Activated CD4-positive, alpha-beta memory T cell treated with anti-CD3 and anti-CD28 coated beads for 36 hours (primary cell): ENCODE measurements around the gene ASF1B. TPM values are rescaled to one million over a fixed set of nuclear protein-coding genes. Genes with fewer than 3 reads are reported as not detected.
A peak's percentile ranks its signal among the peaks of the same experiment; 100 is the strongest.

Source experiments
- CTCF ChIA-PET: fragments of 350-600 bp; sonication (Branson Sonifier 250); formaldehyde crosslinking; loops from one replicate; lab custom pipeline; 2021; ENCODE audit warnings: antibody characterized with exemption, inconsistent platforms; lab: Charles Lee
- POLR2A ChIA-PET: fragments of 350-600 bp; sonication (Branson Sonifier 250); formaldehyde crosslinking; loops from one replicate; lab custom pipeline; 2021; ENCODE audit warnings: antibody characterized with exemption; lab: Charles Lee
- DNase-seq: peaks from one replicate; pipeline ENCODE4 v3.0.0-alpha.2; 2020
- H3K27ac Mint-ChIP-seq: one replicate; pipeline ENCODE4 v1.8.0; 2021; ENCODE audit warnings: mixed read lengths
- H3K27me3 Mint-ChIP-seq: one replicate; pipeline ENCODE4 v1.8.0; 2021; ENCODE audit warnings: mixed read lengths
- H3K36me3 Mint-ChIP-seq: one replicate; pipeline ENCODE4 v1.8.0; 2021; ENCODE audit warnings: mixed read lengths
- H3K4me1 Mint-ChIP-seq: one replicate; pipeline ENCODE4 v1.8.0; 2021; ENCODE audit warnings: low read depth, mixed read lengths
- H3K4me3 Mint-ChIP-seq: one replicate; pipeline ENCODE4 v1.8.0; 2021; ENCODE audit warnings: mild to moderate bottlenecking, mixed read lengths
- H3K9me3 Mint-ChIP-seq: one replicate; pipeline ENCODE4 v1.8.0; 2021; ENCODE audit warnings: mixed read lengths
- intact Hi-C: fragments of 100-400 bp; cut with micrococcal nuclease; formaldehyde crosslinking; loops from one replicate; pipeline ENCODE4 v1.15.1; 2023
- total RNA-seq, 2 experiments: library from RNA; stranded (reverse); gene quantifications; one replicate each; pipeline ENCODE4 v1.2.3, GENCODE V29; 2021

The ASF1B gene
- total RNA-seq, 2 experiments from 2014 or later, result 67.7 to 70.8 TPM

- no peak overlapping the region for H3K4me3 Mint-ChIP-seq
- DNase-seq, result no peak
- H3K27me3 Mint-ChIP-seq, result no peaks in the 10 kb centered on the region
- intact Hi-C loops, result no loop called here
- H3K4me1 Mint-ChIP-seq, result peaks cover 27% of the 10 kb centered on the region
- CTCF ChIA-PET, result interaction anchor here (0.9 to 2.4 kb wide), 4 partner anchors 19 to 180 kb away, joined by 3 to 8 read pairs (median 4); partner anchors contain the start of gene ASF1B
- H3K36me3 Mint-ChIP-seq, result peaks cover 11% of the 10 kb centered on the region
- POLR2A ChIA-PET, result interaction anchor here (1.1 kb wide), 1 partner anchor 20 kb away, joined by 3 read pairs; no protein-coding TSS in a partner anchor
- peak overlapping the region; percentile 16 for H3K27ac Mint-ChIP-seq
- H3K9me3 Mint-ChIP-seq, result no peaks in the 10 kb centered on the region
Observed at GRCh38 chr19:14168259-14168972, 32.0 kb upstream of the ASF1B start.

- ChIA-PET POLR2A (interaction anchor here (1.1 kb wide), 1 partner anchor 19 kb away, joined by 3 read pairs; no protein-coding TSS in a partner anchor), CTCF (interaction anchor here (1.0 to 2.4 kb wide), 4 partner anchors 20 to 181 kb away, joined by 3 to 8 read pairs (median 4); partner anchors contain the start of gene ASF1B)
- Mint-ChIP-seq H3K4me1 (peaks cover 27% of the 10 kb centered on the region), H3K4me3 (peak overlapping the region; percentile 59), H3K27me3 (no peaks in the 10 kb centered on the region), H3K27ac (peak overlapping the region; percentile 61), H3K9me3 (no peaks in the 10 kb centered on the region), H3K36me3 (peaks cover 11% of the 10 kb centered on the region)
- intact Hi-C loops, result no loop called here
- DNase-seq, result peak; percentile 35
Observed at GRCh38 chr19:14167576-14168138, 31.3 kb upstream of the ASF1B start.

GRCh38 chr19:14166999-14167575, 30.7 kb upstream of the ASF1B start:
- H3K36me3 Mint-ChIP-seq, result peaks cover 11% of the 10 kb centered on the region
- H3K9me3 Mint-ChIP-seq, result no peaks in the 10 kb centered on the region
- peak; percentile 18 for DNase-seq
- H3K27ac Mint-ChIP-seq, result peak overlapping the region; percentile 61
- H3K4me1 Mint-ChIP-seq, result peaks cover 27% of the 10 kb centered on the region
- ChIA-PET CTCF (interaction anchor here (1.0 to 2.4 kb wide), 3 partner anchors 20 to 30 kb away, joined by 3 to 8 read pairs (median 3); partner anchors contain the start of gene ASF1B), POLR2A (interaction anchor here (0.6 kb wide), 1 partner anchor 17 kb away, joined by 3 read pairs; no protein-coding TSS in a partner anchor)
- no peaks in the 10 kb centered on the region for H3K27me3 Mint-ChIP-seq
- intact Hi-C loops, result no loop called here
- H3K4me3 Mint-ChIP-seq, result peak overlapping the region; percentile 59

GRCh38 chr19:14165990-14166830, 29.8 kb upstream of the ASF1B start:
- Mint-ChIP-seq H3K4me1 (peaks cover 27% of the 10 kb centered on the region), H3K27ac (peak overlapping the region; percentile 58), H3K27me3 (no peaks in the 10 kb centered on the region), H3K4me3 (peak overlapping the region; percentile 59), H3K36me3 (peaks cover 11% of the 10 kb centered on the region), H3K9me3 (no peaks in the 10 kb centered on the region)
- intact Hi-C loops, result no loop called here
- CTCF ChIA-PET, result interaction anchor here (1.1 to 2.4 kb wide), 4 partner anchors 20 to 182 kb away, joined by 3 to 8 read pairs (median 4); partner anchors contain the start of gene ASF1B
- DNase-seq, result no peak
- POLR2A ChIA-PET, result interaction anchor here (0.6 kb wide), 1 partner anchor 18 kb away, joined by 3 read pairs; no protein-coding TSS in a partner anchor

- ChIA-PET CTCF (interaction anchor here (1.2 to 1.5 kb wide), 2 partner anchors 28 to 184 kb away, joined by 3 to 4 read pairs; partner anchors contain the start of gene ASF1B), POLR2A (no interaction called here)
- no peaks in the 10 kb centered on the region for H3K27me3 Mint-ChIP-seq
- H3K4me1 Mint-ChIP-seq, result peaks cover 27% of the 10 kb centered on the region
- no peak overlapping the region for H3K4me3 Mint-ChIP-seq
- intact Hi-C loops, result no loop called here
- H3K36me3 Mint-ChIP-seq, result peaks cover 2% of the 10 kb centered on the region
- H3K27ac Mint-ChIP-seq, result no peak overlapping the region
- no peaks in the 10 kb centered on the region for H3K9me3 Mint-ChIP-seq
- no peak for DNase-seq
Observed at GRCh38 chr19:14164724-14165493, 28.5 kb upstream of the ASF1B start.

GRCh38 chr19:14164082-14164481, 27.7 kb upstream of the ASF1B start:
- no peak for DNase-seq
- ChIA-PET CTCF (no interaction called here), POLR2A (no interaction called here)
- Mint-ChIP-seq H3K36me3 (no peaks in the 10 kb centered on the region), H3K4me1 (peaks cover 27% of the 10 kb centered on the region), H3K27ac (no peak overlapping the region), H3K4me3 (no peak overlapping the region), H3K27me3 (no peaks in the 10 kb centered on the region), H3K9me3 (no peaks in the 10 kb centered on the region)
- intact Hi-C loops, result no loop called here

GRCh38 chr19:14162871-14163297, 26.5 kb upstream of the ASF1B start:
- no peaks in the 10 kb centered on the region for H3K27me3 Mint-ChIP-seq
- H3K27ac Mint-ChIP-seq, result no peak overlapping the region
- no peak for DNase-seq
- peaks cover 21% of the 10 kb centered on the region for H3K4me1 Mint-ChIP-seq
- ChIA-PET CTCF (no interaction called here), POLR2A (no interaction called here)
- H3K9me3 Mint-ChIP-seq, result no peaks in the 10 kb centered on the region
- intact Hi-C loops, result no loop called here
- peaks cover 2% of the 10 kb centered on the region for H3K36me3 Mint-ChIP-seq
- H3K4me3 Mint-ChIP-seq, result no peak overlapping the region

GRCh38 chr19:14161305-14161704, 24.9 kb upstream of the ASF1B start:
- Mint-ChIP-seq H3K9me3 (no peaks in the 10 kb centered on the region), H3K4me1 (peaks cover 9% of the 10 kb centered on the region), H3K36me3 (peaks cover 10% of the 10 kb centered on the region), H3K27ac (no peak overlapping the region), H3K4me3 (no peak overlapping the region), H3K27me3 (no peaks in the 10 kb centered on the region)
- DNase-seq, result no peak
- ChIA-PET CTCF (no interaction called here), POLR2A (no interaction called here)
- intact Hi-C loops, result no loop called here

GRCh38 chr19:14160017-14160703, 23.8 kb upstream of the ASF1B start:
- H3K27me3 Mint-ChIP-seq, result no peaks in the 10 kb centered on the region
- no peak overlapping the region for H3K4me3 Mint-ChIP-seq
- no peaks in the 10 kb centered on the region for H3K4me1 Mint-ChIP-seq
- H3K36me3 Mint-ChIP-seq, result peaks cover 10% of the 10 kb centered on the region
- no peak overlapping the region for H3K27ac Mint-ChIP-seq
- ChIA-PET CTCF (interaction anchor here (2.4 kb wide), 1 partner anchor 23 kb away, joined by 12 read pairs; the partner anchor contains the start of gene ASF1B), POLR2A (no interaction called here)
- H3K9me3 Mint-ChIP-seq, result no peaks in the 10 kb centered on the region
- no peak for DNase-seq
- intact Hi-C loops, result no loop called here

GRCh38 chr19:14159059-14159458, 22.7 kb upstream of the ASF1B start:
- ChIA-PET POLR2A (no interaction called here), CTCF (interaction anchor here (2.4 kb wide), 1 partner anchor 22 kb away, joined by 12 read pairs; the partner anchor contains the start of gene ASF1B)
- Mint-ChIP-seq H3K9me3 (no peaks in the 10 kb centered on the region), H3K27me3 (no peaks in the 10 kb centered on the region), H3K27ac (no peak overlapping the region), H3K4me3 (no peak overlapping the region), H3K36me3 (peaks cover 10% of the 10 kb centered on the region), H3K4me1 (no peaks in the 10 kb centered on the region)
- intact Hi-C loops, result no loop called here
- DNase-seq, result no peak
